GM12892 (cell line): Measurements from ENCODE around the gene FBXL19.
"Not testable (repeated sequence)": the region's sequence is repeated elsewhere in the genome, so short reads cannot be mapped to it uniquely, and the experiment has no call there.

Source experiments
- POLR2A ChIP-seq: IDR thresholded peaks from 2 replicates; pipeline ENCODE4 v1.6.1; 2011; ENCODE audit warnings: low read depth, low read length, control low read depth
- POLR2AphosphoS5 ChIP-seq: IDR thresholded peaks from 2 replicates; pipeline ENCODE4 v1.6.1; 2011; ENCODE audit warnings: low read depth, low read length, control low read depth
- TAF1 ChIP-seq: IDR thresholded peaks from 2 replicates; pipeline ENCODE4 v1.6.1; 2011; ENCODE audit warnings: low read depth, mild to moderate bottlenecking, control low read depth, low read length, borderline replicate concordance

GRCh38 chr16:30891043-30891823 lies 32.1 kb upstream of the FBXL19 start:
- not testable (repeated sequence) for TF ChIP-seq POLR2A, TAF1, POLR2AphosphoS5
